ENCODE results near the gene LYST. TPM values are rescaled to one million over a fixed set of nuclear protein-coding genes. Genes with fewer than 3 reads are reported as not detected.
"Not testable (repeated sequence)": the region's sequence is repeated elsewhere in the genome, so short reads cannot be mapped to it uniquely, and the experiment has no call there.

Gene LYST
- total RNA-seq, 1 experiment from 2014 or later: 4.8 TPM

DNA sequence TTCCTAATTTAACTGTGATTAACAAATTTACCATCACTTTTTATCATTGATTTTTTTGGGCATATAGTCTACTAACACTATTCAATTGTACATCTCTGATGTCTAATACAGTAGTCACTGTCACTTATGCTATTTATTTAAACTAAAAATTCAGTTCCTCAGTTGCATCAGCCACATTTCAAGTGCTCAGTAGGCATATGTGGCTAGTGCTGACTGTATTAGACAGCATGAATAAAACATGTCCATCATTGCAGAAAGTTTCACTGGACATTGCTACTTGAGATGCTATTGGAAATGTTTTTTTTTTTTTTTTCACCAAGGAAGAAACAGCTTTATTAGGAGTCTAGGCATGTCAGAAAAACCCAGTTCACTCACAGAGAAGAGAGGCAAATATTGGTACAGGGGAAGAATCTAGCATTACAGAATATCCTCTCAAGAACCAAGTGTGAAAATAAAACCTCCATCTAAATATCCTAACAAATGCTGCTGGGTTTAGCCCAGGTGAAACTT lies 109.1 kb downstream of the LYST start:
- no peak overlapping the region for H3K4me3 ChIP-seq (ENCODE audit: low read length)
- no peaks in the 10 kb centered on the region for H3K36me3 ChIP-seq (ENCODE audit: low read depth, low read length)
- H3K4me2 ChIP-seq (ENCODE audit: low read length): no peak overlapping the region
- H3K9me2 ChIP-seq (replicated peaks; ENCODE audit: low read length): no peaks in the 10 kb centered on the region
- ChIA-PET CTCF (no interaction called here), POLR2A (ENCODE audit: unreplicated experiment) (interaction anchor here (0.6 kb wide), 1 partner anchor 49 kb away, joined by 7 read pairs; no protein-coding TSS in a partner anchor)
- no peaks in the 10 kb centered on the region for H3K79me2 ChIP-seq (ENCODE audit: low read length)
- no peaks in the 10 kb centered on the region for H3K27me3 ChIP-seq (ENCODE audit: low read length)
- no peak overlapping the region for H3K9ac ChIP-seq (ENCODE audit: low read length)
- no peaks in the 10 kb centered on the region for H4K20me1 ChIP-seq (ENCODE audit: low read length)
- no peak overlapping the region for H3K27ac ChIP-seq (ENCODE audit: low read length)
- no TSS peak for BruUV-seq (replicated peaks)
- H2AFZ ChIP-seq (ENCODE audit: low read length): no peak overlapping the region
- no peaks in the 10 kb centered on the region for H3K9me3 ChIP-seq (ENCODE audit: low read length)
- ATAC-seq (no peak), DNase-seq (no peak)
- H3F3A ChIP-seq (ENCODE audit: low read length, unreplicated experiment): no peaks in the 10 kb centered on the region
- intact Hi-C loops (cut with micrococcal nuclease): no loop called here
- H3K4me1 ChIP-seq (ENCODE audit: insufficient read depth, low read length): no peaks in the 10 kb centered on the region
- TF ChIP-seq EZH2 (IDR thresholded peaks at IDR 0.05; ENCODE audit: low read length, unreplicated experiment) (no peak), EZH2phosphoT487 (IDR thresholded peaks at IDR 0.05; ENCODE audit: borderline replicate concordance, low read length) (no peak)
- TF ChIP-seq, protein P1, sequence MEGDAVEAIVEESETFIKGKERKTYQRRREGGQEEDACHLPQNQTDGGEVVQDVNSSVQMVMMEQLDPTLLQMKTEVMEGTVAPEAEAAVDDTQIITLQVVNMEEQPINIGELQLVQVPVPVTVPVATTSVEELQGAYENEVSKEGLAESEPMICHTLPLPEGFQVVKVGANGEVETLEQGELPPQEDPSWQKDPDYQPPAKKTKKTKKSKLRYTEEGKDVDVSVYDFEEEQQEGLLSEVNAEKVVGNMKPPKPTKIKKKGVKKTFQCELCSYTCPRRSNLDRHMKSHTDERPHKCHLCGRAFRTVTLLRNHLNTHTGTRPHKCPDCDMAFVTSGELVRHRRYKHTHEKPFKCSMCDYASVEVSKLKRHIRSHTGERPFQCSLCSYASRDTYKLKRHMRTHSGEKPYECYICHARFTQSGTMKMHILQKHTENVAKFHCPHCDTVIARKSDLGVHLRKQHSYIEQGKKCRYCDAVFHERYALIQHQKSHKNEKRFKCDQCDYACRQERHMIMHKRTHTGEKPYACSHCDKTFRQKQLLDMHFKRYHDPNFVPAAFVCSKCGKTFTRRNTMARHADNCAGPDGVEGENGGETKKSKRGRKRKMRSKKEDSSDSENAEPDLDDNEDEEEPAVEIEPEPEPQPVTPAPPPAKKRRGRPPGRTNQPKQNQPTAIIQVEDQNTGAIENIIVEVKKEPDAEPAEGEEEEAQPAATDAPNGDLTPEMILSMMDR (conservative IDR thresholded peaks at IDR 0.05; ENCODE audit: low read depth, low read length): no peak

DNA sequence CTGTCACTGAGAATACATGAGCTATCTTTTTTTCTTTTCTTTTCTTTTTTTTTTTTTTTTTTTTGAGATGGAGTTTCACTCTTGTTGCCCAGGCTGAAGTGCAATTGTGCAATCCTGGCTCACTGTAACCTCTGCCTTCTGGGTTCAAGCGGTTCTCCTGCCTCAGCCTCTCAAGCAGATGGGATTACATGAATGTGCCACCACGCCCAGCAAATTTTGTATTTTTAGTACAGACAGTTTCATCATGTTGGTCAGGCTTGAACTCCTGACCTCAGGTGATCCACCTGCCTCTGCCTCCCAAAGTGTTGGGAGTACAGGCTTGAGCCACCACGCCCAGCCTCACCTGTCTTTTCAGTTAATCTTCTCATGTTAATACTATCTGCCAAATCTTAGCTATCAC lies 112.5 kb downstream of the LYST start:
- intact Hi-C loops (cut with micrococcal nuclease); H3F3A ChIP-seq (ENCODE audit: low read length, unreplicated experiment); H3K9me3 ChIP-seq (ENCODE audit: low read length); H3K4me3 ChIP-seq (ENCODE audit: low read length); H2AFZ ChIP-seq (ENCODE audit: low read length); CTCF ChIA-PET; H3K27me3 ChIP-seq (ENCODE audit: low read length); H3K4me1 ChIP-seq (ENCODE audit: insufficient read depth, low read length); ATAC-seq; BruUV-seq (replicated peaks); H3K9me2 ChIP-seq (replicated peaks; ENCODE audit: low read length); POLR2A ChIA-PET (ENCODE audit: unreplicated experiment); H3K4me2 ChIP-seq (ENCODE audit: low read length); H4K20me1 ChIP-seq (ENCODE audit: low read length); DNase-seq; H3K79me2 ChIP-seq (ENCODE audit: low read length); H3K27ac ChIP-seq (ENCODE audit: low read length); H3K9ac ChIP-seq (ENCODE audit: low read length); H3K36me3 ChIP-seq (ENCODE audit: low read depth, low read length): not testable (repeated sequence)

DNA sequence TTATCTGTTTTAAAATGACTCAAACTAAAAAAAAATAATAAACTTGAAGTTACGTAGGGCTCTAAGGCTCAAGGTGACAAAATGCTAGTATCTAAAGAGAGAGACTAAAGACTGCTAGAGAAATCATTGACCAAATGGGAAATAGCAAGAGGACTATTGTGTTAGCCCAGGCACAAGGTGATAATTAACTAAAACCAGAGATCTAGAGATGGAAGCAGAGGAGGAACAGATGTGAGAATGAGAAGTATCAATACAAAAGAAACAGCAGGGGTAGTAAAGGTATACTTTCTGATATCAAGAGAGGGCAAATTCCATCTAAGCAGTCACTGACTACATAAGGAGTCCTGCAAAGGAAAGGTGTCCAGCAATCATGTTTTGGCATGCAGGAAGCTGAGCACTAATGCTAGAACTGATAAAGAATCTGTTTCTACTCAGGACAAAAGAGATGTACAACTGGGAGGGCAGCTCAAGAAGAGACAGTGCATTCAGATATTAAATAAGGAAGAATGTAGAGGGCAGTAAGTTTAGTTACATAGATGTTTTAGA lies 116.9 kb downstream of the LYST start:
- intact Hi-C loops (cut with micrococcal nuclease): no loop called here
- Histone ChIP-seq H3K4me2 (ENCODE audit: low read length) (no peak overlapping the region), H3K9me3 (ENCODE audit: low read length) (no peaks in the 10 kb centered on the region), H3K79me2 (ENCODE audit: low read length) (no peaks in the 10 kb centered on the region), H3K36me3 (ENCODE audit: low read depth, low read length) (no peaks in the 10 kb centered on the region), H3K4me1 (ENCODE audit: insufficient read depth, low read length) (no peaks in the 10 kb centered on the region), H3K27ac (ENCODE audit: low read length) (no peak overlapping the region), H2AFZ (ENCODE audit: low read length) (no peak overlapping the region), H3F3A (ENCODE audit: low read length, unreplicated experiment) (no peaks in the 10 kb centered on the region), H3K27me3 (ENCODE audit: low read length) (no peaks in the 10 kb centered on the region), H3K9me2 (replicated peaks; ENCODE audit: low read length) (no peaks in the 10 kb centered on the region), H3K9ac (ENCODE audit: low read length) (no peak overlapping the region), H3K4me3 (ENCODE audit: low read length) (no peak overlapping the region), H4K20me1 (ENCODE audit: low read length) (no peaks in the 10 kb centered on the region)
- no TSS peak for BruUV-seq (replicated peaks)
- TF ChIP-seq EZH2phosphoT487 (IDR thresholded peaks at IDR 0.05; ENCODE audit: borderline replicate concordance, low read length): no peak
- no peak for TF ChIP-seq EZH2 (IDR thresholded peaks at IDR 0.05; ENCODE audit: low read length, unreplicated experiment)
- TF ChIP-seq, protein P1 (conservative IDR thresholded peaks at IDR 0.05; ENCODE audit: low read depth, low read length): no peak
- no peak for DNase-seq
- ATAC-seq: no peak
- ChIA-PET POLR2A (ENCODE audit: unreplicated experiment) (no interaction called here), CTCF (no interaction called here)
